ENCODE results near the gene RIN3.

Gene RIN3

DNA sequence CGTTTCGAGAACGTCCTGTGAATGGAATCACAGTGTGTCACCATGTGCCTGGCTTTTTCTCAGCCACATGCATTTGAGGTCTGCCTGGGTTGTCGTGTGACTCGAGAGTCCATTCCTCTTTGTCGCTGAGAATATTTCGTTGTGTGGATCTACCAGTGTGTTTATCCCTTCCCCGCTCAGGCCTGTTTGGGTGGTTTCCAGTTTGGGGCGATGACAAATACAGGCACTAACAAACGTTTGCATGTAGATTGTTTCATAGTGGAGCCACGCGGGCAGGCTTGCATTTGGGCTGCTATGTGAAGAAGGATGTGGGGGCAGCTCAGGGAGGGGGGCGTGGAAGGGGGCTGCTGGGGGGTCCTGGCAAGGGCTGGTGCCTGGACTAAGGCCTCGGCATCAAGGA lies 14.1 kb downstream of the RIN3 start:
- Histone ChIP-seq H3K36me3 (replicated peaks; ENCODE audit: insufficient read depth, low read length) (no peaks in the 10 kb centered on the region), H2AFZ (ENCODE audit: low read length) (no peak overlapping the region), H3F3A (ENCODE audit: insufficient read depth, low read length) (no peaks in the 10 kb centered on the region), H3K9me2 (replicated peaks; ENCODE audit: insufficient read depth, low read length) (no peaks in the 10 kb centered on the region), H3K4me1 (ENCODE audit: low read length) (no peaks in the 10 kb centered on the region), H3K27me3 (replicated peaks; ENCODE audit: insufficient read depth, low read length) (no peaks in the 10 kb centered on the region), H3K4me2 (ENCODE audit: low read depth, low read length) (no peak overlapping the region), H3K9ac (ENCODE audit: low read length) (no peak overlapping the region), H3K27ac (ENCODE audit: low read length) (no peak overlapping the region), H3K9me3 (replicated peaks; ENCODE audit: insufficient read depth, low read length) (no peaks in the 10 kb centered on the region), H3K4me3 (ENCODE audit: low read length) (no peak overlapping the region), H3K79me2 (ENCODE audit: low read length) (no peaks in the 10 kb centered on the region), H4K20me1 (ENCODE audit: insufficient read depth, low read length) (no peaks in the 10 kb centered on the region)
- no peak for DNase-seq
- TF ChIP-seq, protein P1, sequence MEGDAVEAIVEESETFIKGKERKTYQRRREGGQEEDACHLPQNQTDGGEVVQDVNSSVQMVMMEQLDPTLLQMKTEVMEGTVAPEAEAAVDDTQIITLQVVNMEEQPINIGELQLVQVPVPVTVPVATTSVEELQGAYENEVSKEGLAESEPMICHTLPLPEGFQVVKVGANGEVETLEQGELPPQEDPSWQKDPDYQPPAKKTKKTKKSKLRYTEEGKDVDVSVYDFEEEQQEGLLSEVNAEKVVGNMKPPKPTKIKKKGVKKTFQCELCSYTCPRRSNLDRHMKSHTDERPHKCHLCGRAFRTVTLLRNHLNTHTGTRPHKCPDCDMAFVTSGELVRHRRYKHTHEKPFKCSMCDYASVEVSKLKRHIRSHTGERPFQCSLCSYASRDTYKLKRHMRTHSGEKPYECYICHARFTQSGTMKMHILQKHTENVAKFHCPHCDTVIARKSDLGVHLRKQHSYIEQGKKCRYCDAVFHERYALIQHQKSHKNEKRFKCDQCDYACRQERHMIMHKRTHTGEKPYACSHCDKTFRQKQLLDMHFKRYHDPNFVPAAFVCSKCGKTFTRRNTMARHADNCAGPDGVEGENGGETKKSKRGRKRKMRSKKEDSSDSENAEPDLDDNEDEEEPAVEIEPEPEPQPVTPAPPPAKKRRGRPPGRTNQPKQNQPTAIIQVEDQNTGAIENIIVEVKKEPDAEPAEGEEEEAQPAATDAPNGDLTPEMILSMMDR (IDR thresholded peaks at IDR 0.05; ENCODE audit: low read length): no peak
- TF ChIP-seq EZH2phosphoT487 (IDR thresholded peaks at IDR 0.05; ENCODE audit: low read length) (no peak), EZH2 (optimal IDR thresholded peaks at IDR 0.05; ENCODE audit: low read depth, low read length) (no peak)

DNA sequence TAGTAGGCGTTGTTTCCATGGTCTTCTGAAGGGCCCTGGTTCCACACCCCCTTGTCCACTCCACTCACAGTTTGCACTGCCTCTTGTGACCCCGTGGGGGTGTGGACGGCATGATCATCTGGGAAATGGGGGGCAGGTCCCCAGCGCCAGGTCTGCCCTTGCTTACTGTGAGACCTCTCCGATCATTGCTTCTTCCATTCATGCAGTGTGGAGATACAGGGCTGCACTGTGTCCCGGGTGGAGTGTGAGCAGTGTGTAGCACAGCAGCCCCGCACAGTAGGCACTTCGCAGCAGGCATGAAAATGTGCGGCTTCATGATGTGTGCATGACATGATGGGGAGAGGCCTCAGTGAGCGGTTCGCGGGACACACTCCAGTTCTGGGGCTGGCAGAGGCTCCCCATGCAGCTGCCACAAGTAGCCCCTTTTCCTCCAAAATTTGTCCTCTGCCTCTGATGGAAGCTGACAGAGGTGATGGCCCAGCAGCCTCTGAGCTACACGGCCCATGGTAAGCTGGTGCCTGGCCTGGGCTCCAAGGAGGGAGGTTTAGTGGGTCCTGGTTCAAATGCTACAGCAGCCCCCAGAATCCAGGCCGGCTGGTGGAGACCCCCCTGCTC lies 15.0 kb downstream of the RIN3 start:
- no peak overlapping the region for H3K4me3 ChIP-seq (ENCODE audit: low read length)
- no peaks in the 10 kb centered on the region for H3F3A ChIP-seq (ENCODE audit: insufficient read depth, low read length)
- no peaks in the 10 kb centered on the region for H3K4me1 ChIP-seq (ENCODE audit: low read length)
- no peaks in the 10 kb centered on the region for H3K27me3 ChIP-seq (replicated peaks; ENCODE audit: insufficient read depth, low read length)
- no peak overlapping the region for H3K4me2 ChIP-seq (ENCODE audit: low read depth, low read length)
- DNase-seq: no peak
- no peaks in the 10 kb centered on the region for H3K36me3 ChIP-seq (replicated peaks; ENCODE audit: insufficient read depth, low read length)
- H4K20me1 ChIP-seq (ENCODE audit: insufficient read depth, low read length): no peaks in the 10 kb centered on the region
- no peak overlapping the region for H3K9ac ChIP-seq (ENCODE audit: low read length)
- H3K27ac ChIP-seq (ENCODE audit: low read length): no peak overlapping the region
- no peak overlapping the region for H2AFZ ChIP-seq (ENCODE audit: low read length)
- H3K9me3 ChIP-seq (replicated peaks; ENCODE audit: insufficient read depth, low read length): no peaks in the 10 kb centered on the region
- TF ChIP-seq EZH2 (optimal IDR thresholded peaks at IDR 0.05; ENCODE audit: low read depth, low read length) (no peak), EZH2phosphoT487 (IDR thresholded peaks at IDR 0.05; ENCODE audit: low read length) (no peak)
- TF ChIP-seq, protein P1 (IDR thresholded peaks at IDR 0.05; ENCODE audit: low read length): no peak
- no peaks in the 10 kb centered on the region for H3K9me2 ChIP-seq (replicated peaks; ENCODE audit: insufficient read depth, low read length)
- no peaks in the 10 kb centered on the region for H3K79me2 ChIP-seq (ENCODE audit: low read length)

DNA sequence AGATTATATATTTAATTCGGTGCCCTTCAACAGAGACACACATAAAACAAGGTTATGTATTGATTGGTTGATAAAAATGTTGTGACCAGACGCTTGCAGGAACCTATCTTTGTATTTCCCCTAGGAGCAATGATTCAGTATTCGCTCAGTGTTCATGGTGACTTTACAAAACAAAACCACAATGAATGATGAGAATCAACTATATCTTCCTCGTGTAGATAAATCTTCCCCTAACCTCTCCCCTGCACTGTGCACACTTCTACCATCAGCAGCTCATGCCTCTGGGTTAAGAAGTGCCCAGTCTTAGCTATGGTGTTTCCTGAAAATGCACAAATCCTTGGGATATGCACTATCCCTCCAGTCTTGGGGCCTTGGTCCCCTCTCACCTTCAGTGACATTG lies 16.3 kb downstream of the RIN3 start:
- no peak overlapping the region for H3K27ac ChIP-seq (ENCODE audit: low read length)
- H3K4me3 ChIP-seq (ENCODE audit: low read length): no peak overlapping the region
- H3K36me3 ChIP-seq (replicated peaks; ENCODE audit: insufficient read depth, low read length): no peaks in the 10 kb centered on the region
- TF ChIP-seq EZH2phosphoT487 (IDR thresholded peaks at IDR 0.05; ENCODE audit: low read length): no peak
- TF ChIP-seq, protein P1 (IDR thresholded peaks at IDR 0.05; ENCODE audit: low read length): no peak
- no peak for TF ChIP-seq EZH2 (optimal IDR thresholded peaks at IDR 0.05; ENCODE audit: low read depth, low read length)
- no peaks in the 10 kb centered on the region for H3F3A ChIP-seq (ENCODE audit: insufficient read depth, low read length)
- no peak overlapping the region for H3K9ac ChIP-seq (ENCODE audit: low read length)
- no peaks in the 10 kb centered on the region for H3K9me3 ChIP-seq (replicated peaks; ENCODE audit: insufficient read depth, low read length)
- no peak for DNase-seq
- H4K20me1 ChIP-seq (ENCODE audit: insufficient read depth, low read length): no peaks in the 10 kb centered on the region
- no peak overlapping the region for H3K4me2 ChIP-seq (ENCODE audit: low read depth, low read length)
- H2AFZ ChIP-seq (ENCODE audit: low read length): no peak overlapping the region
- H3K27me3 ChIP-seq (replicated peaks; ENCODE audit: insufficient read depth, low read length): no peaks in the 10 kb centered on the region
- H3K4me1 ChIP-seq (ENCODE audit: low read length): no peaks in the 10 kb centered on the region
- no peaks in the 10 kb centered on the region for H3K79me2 ChIP-seq (ENCODE audit: low read length)
- no peaks in the 10 kb centered on the region for H3K9me2 ChIP-seq (replicated peaks; ENCODE audit: insufficient read depth, low read length)
